GM18873 (cell line): Measurements from ENCODE around the gene IFNA6.
A peak's percentile ranks its signal among the peaks of the same experiment; 100 is the strongest.

Experiments used
- ATAC-seq: cut with Tn5 transposase; IDR thresholded peaks from one replicate; pipeline ENCODE4 v1.9.1; 2021; ENCODE audit warnings: mild to moderate bottlenecking, moderate library complexity, moderate number of reproducible peaks; ENCODE audit not compliant: unreplicated experiment, low FRiP score

Gene IFNA6

GRCh38 chr9:21331676-21332402, 18.8 kb downstream of the IFNA6 start:
- ATAC-seq: no peak

- peak; percentile 71 for ATAC-seq
These were observed 24.1 kb downstream of the IFNA6 start for GRCh38 chr9:21326526-21327139.

DNA sequence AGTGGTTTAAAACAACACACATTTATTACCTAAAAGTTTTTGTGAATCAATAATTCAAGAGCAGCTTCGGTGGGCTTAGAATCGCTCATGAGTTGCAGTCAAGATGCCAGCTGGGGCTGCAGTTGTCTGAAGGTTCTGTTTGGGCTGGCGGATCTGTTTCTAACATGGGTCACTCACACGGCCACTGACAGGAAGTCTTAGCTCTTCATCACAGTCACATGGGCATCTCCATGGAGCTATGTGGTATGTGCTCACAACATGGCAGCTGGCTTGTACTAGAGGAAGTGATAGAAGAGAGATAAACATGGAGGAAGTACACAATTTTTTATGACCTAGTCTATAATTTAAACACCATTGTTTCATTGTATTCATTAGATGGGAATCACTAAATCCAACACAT, 26.6 kb downstream of the IFNA6 start:
- ATAC-seq: no peak

- no peak for ATAC-seq
These were observed 27.7 kb downstream of the IFNA6 start for GRCh38 chr9:21322911-21323461.

DNA sequence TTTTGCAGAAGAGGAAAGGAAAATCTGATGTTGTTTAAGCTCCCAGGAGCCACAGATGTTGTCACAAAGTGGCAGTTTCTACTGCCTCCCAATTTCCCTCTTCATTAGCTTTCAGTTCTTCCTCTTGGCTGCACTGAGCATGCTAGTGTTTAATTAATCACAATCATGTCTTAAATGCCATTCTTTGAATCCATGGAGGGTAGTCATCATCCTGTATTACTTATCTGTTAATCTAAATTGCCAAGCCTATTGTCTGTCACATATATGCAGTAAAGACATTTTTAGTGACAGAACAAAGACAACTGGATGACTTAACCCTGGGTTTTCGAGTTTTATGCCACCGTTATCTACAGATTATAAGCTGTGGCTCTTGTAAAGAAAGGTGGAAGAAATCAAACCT, 30.2 kb downstream of the IFNA6 start:
- ATAC-seq: no peak

DNA sequence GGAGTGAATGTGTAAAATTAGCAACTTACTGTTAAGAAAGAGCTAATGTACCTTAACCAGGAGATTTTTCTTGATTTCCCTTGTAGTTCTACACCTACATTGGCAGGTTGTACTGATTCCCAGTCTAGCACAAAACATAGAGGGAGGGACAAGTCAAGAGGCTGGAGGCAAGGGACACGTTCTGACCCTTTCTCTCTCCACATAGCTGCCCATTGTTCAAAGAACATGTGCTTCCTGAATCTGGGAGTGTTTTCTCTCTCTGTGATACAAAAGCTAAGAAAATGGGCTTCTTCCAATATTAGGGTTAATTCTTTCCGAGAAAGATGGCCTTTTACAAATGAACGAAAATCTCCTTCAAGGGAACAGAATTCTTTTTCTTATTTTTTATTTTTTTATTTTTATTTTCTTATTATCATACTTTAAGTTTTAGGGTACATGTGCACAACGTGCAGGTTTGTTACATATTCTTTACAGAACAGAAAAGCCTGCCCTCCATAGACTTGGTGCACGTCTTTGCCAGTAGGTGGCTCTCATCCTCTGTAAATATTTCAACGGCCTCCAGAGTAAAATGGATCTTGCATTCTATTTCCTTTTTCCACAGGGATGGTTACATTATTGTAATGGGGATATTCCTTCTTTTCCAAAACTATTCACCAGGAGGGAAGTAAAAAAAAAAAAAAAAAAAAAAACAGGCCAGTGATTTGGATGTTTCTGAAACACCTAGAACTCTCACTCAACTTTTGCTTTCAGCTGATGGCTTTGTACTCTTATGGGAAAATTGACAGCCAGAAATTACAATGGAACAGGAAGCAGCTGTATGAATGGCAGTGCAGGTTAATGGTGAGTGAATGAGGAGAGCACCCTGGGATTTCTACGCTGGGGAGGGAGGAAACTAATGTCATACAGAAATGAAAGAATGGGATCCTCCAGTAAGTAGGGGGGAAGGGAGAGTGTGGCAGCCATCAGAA, 32.4 kb downstream of the IFNA6 start:
- peak; percentile 61 for ATAC-seq

DNA sequence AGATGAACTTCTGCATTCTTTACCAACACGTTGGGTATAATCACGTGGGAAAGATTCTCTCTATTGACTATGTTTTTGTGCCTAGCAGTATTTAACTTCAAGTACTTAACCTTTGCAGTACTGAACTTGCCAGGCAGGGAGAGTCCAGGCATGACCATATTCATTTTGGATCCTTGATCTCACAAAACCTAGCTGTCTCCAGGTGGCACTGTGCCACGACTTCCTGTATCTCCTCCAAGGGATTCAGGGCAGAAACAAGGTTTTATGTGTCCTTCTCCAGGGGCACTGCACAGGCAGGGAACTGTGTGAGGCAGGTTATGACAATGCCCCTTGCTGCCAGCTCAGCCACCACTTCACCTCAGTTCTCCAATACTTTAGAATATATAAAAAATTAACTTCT, 33.8 kb downstream of the IFNA6 start:
- ATAC-seq: no peak

- no peak for ATAC-seq
These were observed 34.5 kb downstream of the IFNA6 start for GRCh38 chr9:21316032-21316842.

DNA sequence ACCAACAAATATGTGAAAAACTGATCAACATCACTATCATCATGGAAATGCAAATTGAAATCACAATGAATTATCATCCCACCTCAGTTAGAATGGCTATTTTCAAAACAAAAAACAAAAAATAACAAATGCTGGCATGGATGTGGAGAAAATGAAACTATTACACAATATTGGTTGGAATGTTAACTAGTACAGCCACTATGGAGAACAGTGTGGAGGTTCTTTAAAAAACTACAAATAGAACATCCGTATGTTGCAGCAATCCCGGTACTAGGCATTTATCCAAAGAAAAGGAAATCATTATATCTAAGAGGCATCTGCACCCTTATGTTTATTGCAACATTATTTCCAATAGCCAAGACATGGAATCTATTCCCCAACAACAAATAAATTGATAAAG, 36.5 kb downstream of the IFNA6 start:
- ATAC-seq: no peak

DNA sequence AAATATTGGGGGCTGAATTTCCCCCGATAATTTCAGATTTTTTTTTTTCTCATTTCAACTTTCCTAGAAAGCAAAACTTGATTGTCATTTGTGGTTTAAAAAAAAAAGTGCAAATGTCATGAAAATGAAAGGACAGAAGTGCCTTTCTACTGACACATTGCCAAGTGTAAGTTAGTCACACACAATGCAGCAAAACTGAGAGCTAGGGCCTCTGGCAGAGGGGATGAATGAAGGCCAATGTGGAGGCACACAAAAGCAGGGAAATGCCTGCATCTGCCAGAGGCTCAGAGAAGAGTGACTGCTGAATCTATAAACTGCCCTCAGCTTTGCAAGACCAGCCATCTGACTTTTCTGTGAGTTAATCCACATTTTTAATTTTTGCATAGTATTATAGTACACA, 38.8 kb downstream of the IFNA6 start:
- ATAC-seq: no peak

DNA sequence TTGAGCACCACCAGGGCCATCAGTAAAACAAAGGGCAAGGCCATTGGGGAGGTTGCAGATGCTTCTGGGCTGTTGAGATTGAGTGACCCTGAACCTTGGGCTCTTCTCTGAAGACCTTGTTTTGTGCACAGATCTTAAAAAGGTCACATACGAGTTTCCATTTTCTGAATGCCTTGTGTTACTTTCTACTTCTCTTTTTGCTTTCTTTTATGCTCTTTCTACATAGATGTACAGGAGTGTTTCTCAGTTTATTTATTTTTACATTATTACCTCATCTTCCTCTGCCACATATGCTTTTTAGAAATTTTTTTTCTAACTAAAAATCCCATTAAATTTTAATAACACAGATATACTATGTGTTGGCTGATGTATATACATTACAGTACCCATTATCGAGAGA, 45.5 kb downstream of the IFNA6 start, which contains the start of gene IFNA5:
IFNA5 (minus strand) TSS at position 101 of the 400 bp plus-strand sequence; CDS start at position 44, 57 bp downstream.
- no peak for ATAC-seq
